Astrocyte (in vitro differentiated cells and primary cell): Measurements from ENCODE around the gene MAN1B1. TPM values are rescaled to one million over a fixed set of nuclear protein-coding genes. Genes with fewer than 3 reads are reported as not detected.
A peak's percentile ranks its signal among the peaks of the same experiment; 100 is the strongest.

Source experiments
- DNase-seq: peaks from one replicate; pipeline ENCODE4 v3.0.0-alpha.2; 2010; ENCODE audit warnings: low read depth
- FAIRE-seq: peaks from 2 replicates; lab custom pipeline; 2011; peaks lifted over from hg19 to GRCh38; lab: Jason Lieb, UNC
- H2AFZ ChIP-seq: 2 replicates; pipeline ENCODE4 v1.6.0; 2012; ENCODE audit warnings: low read depth, low read length, inconsistent platforms
- H3K27ac ChIP-seq: 2 replicates; pipeline ENCODE4 v1.5.1; 2011; ENCODE audit warnings: low read depth, low read length, inconsistent platforms
- H3K27me3 ChIP-seq: 2 replicates; pipeline ENCODE4 v1.6.0; 2011; ENCODE audit warnings: low read length, inconsistent platforms; ENCODE audit not compliant: insufficient read depth
- H3K36me3 ChIP-seq: 2 replicates; pipeline ENCODE4 v1.5.1; 2011; ENCODE audit warnings: low read length, inconsistent platforms; ENCODE audit not compliant: insufficient read depth
- H3K4me1 ChIP-seq: 2 replicates; pipeline ENCODE4 v1.5.1; 2011; ENCODE audit warnings: low read length, inconsistent platforms; ENCODE audit not compliant: insufficient read depth
- H3K4me2 ChIP-seq: 2 replicates; pipeline ENCODE4 v1.6.0; 2012; ENCODE audit warnings: low read length, inconsistent platforms
- H3K4me3 ChIP-seq: 2 replicates; pipeline ENCODE4 v1.5.1; 2011; ENCODE audit warnings: low read depth, mild to moderate bottlenecking, low read length, inconsistent platforms; ENCODE audit not compliant: insufficient read depth
- H3K79me2 ChIP-seq: 2 replicates; pipeline ENCODE4 v1.6.0; 2012; ENCODE audit warnings: mild to moderate bottlenecking, low read length, inconsistent platforms; ENCODE audit not compliant: insufficient read depth
- H3K9ac ChIP-seq: 2 replicates; pipeline ENCODE4 v1.6.0; 2012; ENCODE audit warnings: mild to moderate bottlenecking, low read length, inconsistent platforms
- H3K9me3 ChIP-seq: 2 replicates; pipeline ENCODE4 v1.5.1; 2012; ENCODE audit warnings: low read depth, mild to moderate bottlenecking, low read length, inconsistent platforms; ENCODE audit not compliant: insufficient read depth
- H4K20me1 ChIP-seq: 2 replicates; pipeline ENCODE4 v1.6.0; 2012; ENCODE audit warnings: low read length, inconsistent platforms; ENCODE audit not compliant: insufficient read depth
- H3K27ac Mint-ChIP-seq: one replicate; pipeline ENCODE4 v1.8.0; 2021; ENCODE audit warnings: mild to moderate bottlenecking, mixed read lengths; ENCODE audit not compliant: unreplicated experiment
- H3K27me3 Mint-ChIP-seq: one replicate; pipeline ENCODE4 v1.8.0; 2021; ENCODE audit warnings: low read depth, mixed read lengths; ENCODE audit not compliant: unreplicated experiment
- H3K36me3 Mint-ChIP-seq: one replicate; pipeline ENCODE4 v1.8.0; 2021; ENCODE audit warnings: low read depth, mixed read lengths; ENCODE audit not compliant: unreplicated experiment
- H3K4me1 Mint-ChIP-seq: one replicate; pipeline ENCODE4 v1.8.0; 2021; ENCODE audit warnings: low read depth, mixed read lengths; ENCODE audit not compliant: unreplicated experiment
- H3K4me3 Mint-ChIP-seq: one replicate; pipeline ENCODE4 v1.8.0; 2021; ENCODE audit warnings: mild to moderate bottlenecking, moderate library complexity, mixed read lengths; ENCODE audit not compliant: unreplicated experiment
- H3K9me3 Mint-ChIP-seq: one replicate; pipeline ENCODE4 v1.8.0; 2021; ENCODE audit warnings: mild to moderate bottlenecking, mixed read lengths; ENCODE audit not compliant: unreplicated experiment
- CTCF ChIP-seq: IDR thresholded peaks from 2 replicates; pipeline ENCODE4 v1.5.1; 2011; ENCODE audit warnings: low read depth, mild to moderate bottlenecking, inconsistent platforms, low read length, moderate library complexity; ENCODE audit not compliant: insufficient read depth
- EZH2 ChIP-seq: IDR thresholded peaks from 2 replicates; pipeline ENCODE4 v1.6.1; 2012; ENCODE audit warnings: mild to moderate bottlenecking, low read length, inconsistent platforms; ENCODE audit not compliant: insufficient read depth
- total RNA-seq: library from RNA; stranded (reverse); gene quantifications from 2 replicates; pipeline ENCODE4 v1.2.1, GENCODE V29; 2021

MAN1B1 gene
- total RNA-seq, 1 donor from 2014 or later, result 69.2 TPM

GRCh38 chr9:137044037-137044436, 42.7 kb upstream of the MAN1B1 start:
- Histone ChIP-seq H3K4me2 (peak overlapping the region; percentile 98), H3K79me2 (peaks cover 22% of the 10 kb centered on the region), H3K27me3 (no peaks in the 10 kb centered on the region), H3K36me3 (no peaks in the 10 kb centered on the region), H3K9ac (no peak overlapping the region), H3K4me3 (no peak overlapping the region), H3K9me3 (no peaks in the 10 kb centered on the region), H3K4me1 (peaks cover 16% of the 10 kb centered on the region), H4K20me1 (peaks cover 32% of the 10 kb centered on the region), H3K27ac (no peak overlapping the region), H2AFZ (no peak overlapping the region)
- no peaks in the 10 kb centered on the region for H3K9me3 Mint-ChIP-seq
- DNase-seq (no peak), FAIRE-seq (no peak)
- no peaks in the 10 kb centered on the region for H3K36me3 Mint-ChIP-seq
- peaks cover 2% of the 10 kb centered on the region for H3K4me1 Mint-ChIP-seq
- H3K27me3 Mint-ChIP-seq, result peaks cover 15% of the 10 kb centered on the region
- no peak overlapping the region for H3K27ac Mint-ChIP-seq
- H3K4me3 Mint-ChIP-seq, result no peak overlapping the region
- TF ChIP-seq CTCF, result no peak
- no peak for TF ChIP-seq EZH2

DNA sequence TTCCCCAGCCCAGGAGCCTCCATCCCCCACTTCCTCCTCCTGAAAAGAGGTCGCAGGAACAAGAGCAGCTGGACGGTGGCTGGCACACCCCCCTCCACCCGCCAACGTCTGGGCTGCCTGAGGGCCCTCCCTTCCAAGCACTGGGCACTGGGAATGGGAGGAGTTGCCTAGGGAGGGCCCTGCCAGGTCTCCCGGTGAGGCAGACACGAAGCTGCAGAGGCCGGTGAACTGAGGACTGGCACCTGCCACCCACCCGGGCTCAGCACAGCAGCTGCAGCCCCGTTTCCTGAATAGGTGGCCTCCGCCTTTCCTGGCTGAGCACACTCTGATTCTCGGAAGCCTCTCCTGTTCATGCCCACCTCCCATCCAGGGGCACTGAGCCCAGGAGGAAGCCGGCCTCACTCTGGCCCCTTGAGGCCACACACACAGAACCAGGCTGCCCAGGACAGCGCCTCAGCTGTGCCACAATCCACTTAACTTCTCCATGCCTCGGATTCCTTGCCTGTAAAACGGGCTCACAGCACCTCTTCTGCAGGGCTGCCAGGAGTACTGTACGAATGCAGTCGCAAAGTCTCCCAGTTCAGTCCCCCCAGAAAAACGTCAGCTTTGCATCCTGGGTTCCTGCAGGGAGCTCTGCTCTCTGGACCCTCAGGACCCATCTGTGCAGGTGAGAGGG, 42.1 kb upstream of the MAN1B1 start:
- H3K27me3 ChIP-seq, result peaks cover 5% of the 10 kb centered on the region
- peaks cover 22% of the 10 kb centered on the region for H3K79me2 ChIP-seq
- peak overlapping the region; percentile 48 for H3K9ac ChIP-seq
- H4K20me1 ChIP-seq, result peaks cover 32% of the 10 kb centered on the region
- Mint-ChIP-seq H3K4me1 (peaks cover 2% of the 10 kb centered on the region), H3K9me3 (no peaks in the 10 kb centered on the region), H3K27ac (peak overlapping the region; percentile 72), H3K4me3 (peak overlapping the region; percentile 79), H3K27me3 (peaks cover 19% of the 10 kb centered on the region), H3K36me3 (no peaks in the 10 kb centered on the region)
- H3K4me3 ChIP-seq, result peak overlapping the region; percentile 65
- no peak for TF ChIP-seq CTCF
- TF ChIP-seq EZH2, result no peak
- peak overlapping the region; percentile 98 for H3K4me2 ChIP-seq
- H2AFZ ChIP-seq, result no peak overlapping the region
- no peaks in the 10 kb centered on the region for H3K36me3 ChIP-seq
- peaks cover 16% of the 10 kb centered on the region for H3K4me1 ChIP-seq
- FAIRE-seq (no peak), DNase-seq (no peak)
- H3K9me3 ChIP-seq, result no peaks in the 10 kb centered on the region
- H3K27ac ChIP-seq, result no peak overlapping the region
